Activated CD4-positive, alpha-beta T cell treated with anti-CD3 and anti-CD28 coated beads, Interleukin-10, Interleukin-2, amounts not matched to agents 100 ng/mL and 50 ng/mL, durations not matched to agents 16 hours and 8 hours (primary cell): ENCODE results near the gene C1QA.

Source experiments
- DNase-seq: peaks from one replicate; pipeline ENCODE4 v3.0.0-alpha.2; 2020

Gene C1QA, protein sequence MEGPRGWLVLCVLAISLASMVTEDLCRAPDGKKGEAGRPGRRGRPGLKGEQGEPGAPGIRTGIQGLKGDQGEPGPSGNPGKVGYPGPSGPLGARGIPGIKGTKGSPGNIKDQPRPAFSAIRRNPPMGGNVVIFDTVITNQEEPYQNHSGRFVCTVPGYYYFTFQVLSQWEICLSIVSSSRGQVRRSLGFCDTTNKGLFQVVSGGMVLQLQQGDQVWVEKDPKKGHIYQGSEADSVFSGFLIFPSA

DNA sequence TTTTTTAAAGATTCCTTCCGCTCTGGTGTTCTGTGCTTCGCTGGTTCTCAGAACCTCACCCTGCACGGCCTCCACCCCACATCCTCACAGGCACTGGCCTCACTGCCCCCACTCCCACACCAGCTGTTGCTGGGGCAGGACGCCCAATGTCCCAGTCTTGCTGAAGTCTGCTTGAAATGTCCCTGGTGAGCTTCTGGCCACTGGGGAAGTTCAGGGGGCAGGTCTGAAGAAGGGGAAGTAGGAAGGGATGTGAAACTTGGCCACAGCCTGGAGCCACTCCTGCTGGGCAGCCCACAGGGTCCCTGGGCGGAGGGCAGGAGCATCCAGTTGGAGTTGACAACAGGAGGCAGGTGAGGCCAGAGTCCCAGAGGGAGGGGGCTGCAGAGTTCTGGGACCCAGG, at the start of gene C1QA:
Gene C1QA, plus strand, starts transcription at position 276 of the 400 bp plus-strand sequence. CDS start 989 bp downstream, outside the sequence.
- DNase-seq: no peak

DNA sequence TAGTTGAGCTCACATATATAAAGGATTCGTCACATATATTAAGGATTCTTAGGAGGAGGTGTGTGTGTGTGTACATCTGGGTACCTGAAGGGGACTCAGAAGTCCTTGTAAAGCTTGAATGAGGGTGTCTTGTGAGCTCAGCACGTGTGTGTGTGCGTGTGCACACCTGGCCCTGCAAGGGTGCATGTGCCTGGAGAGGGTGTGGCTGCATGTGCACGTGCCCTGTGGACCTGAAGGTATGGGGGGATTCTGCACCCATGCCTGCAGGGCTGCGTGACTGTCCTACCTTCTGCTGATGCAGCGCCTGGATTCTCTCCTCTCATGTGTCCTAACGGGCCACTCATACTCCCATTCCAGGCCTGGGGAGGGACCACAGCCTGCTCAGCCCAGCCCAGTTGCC, 49.2 kb upstream of the C1QA start:
- DNase-seq: no peak

DNA sequence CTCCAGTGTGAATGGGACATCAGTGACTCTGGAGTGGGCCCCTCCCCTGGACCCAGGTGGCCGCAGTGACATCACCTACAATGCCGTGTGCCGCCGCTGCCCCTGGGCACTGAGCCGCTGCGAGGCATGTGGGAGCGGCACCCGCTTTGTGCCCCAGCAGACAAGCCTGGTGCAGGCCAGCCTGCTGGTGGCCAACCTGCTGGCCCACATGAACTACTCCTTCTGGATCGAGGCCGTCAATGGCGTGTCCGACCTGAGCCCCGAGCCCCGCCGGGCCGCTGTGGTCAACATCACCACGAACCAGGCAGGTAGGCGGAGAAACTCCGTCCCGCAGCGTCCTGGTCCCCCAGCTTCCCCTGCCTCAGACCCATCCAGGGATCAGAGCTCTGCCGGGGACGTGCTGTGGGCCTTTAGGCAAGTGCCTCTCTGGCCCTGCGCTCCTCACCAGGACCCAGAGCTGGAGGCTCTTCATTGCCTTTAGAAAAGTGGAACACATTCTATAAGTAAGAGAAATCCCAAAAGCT, 47.5 kb upstream of the C1QA start:
- DNase-seq: no peak

- no peak for DNase-seq
These were observed 44.9 kb upstream of the C1QA start for GRCh38 chr1:22591576-22591975.

GRCh38 chr1:22592051-22592450, 44.4 kb upstream of the C1QA start:
- DNase-seq: no peak

DNA sequence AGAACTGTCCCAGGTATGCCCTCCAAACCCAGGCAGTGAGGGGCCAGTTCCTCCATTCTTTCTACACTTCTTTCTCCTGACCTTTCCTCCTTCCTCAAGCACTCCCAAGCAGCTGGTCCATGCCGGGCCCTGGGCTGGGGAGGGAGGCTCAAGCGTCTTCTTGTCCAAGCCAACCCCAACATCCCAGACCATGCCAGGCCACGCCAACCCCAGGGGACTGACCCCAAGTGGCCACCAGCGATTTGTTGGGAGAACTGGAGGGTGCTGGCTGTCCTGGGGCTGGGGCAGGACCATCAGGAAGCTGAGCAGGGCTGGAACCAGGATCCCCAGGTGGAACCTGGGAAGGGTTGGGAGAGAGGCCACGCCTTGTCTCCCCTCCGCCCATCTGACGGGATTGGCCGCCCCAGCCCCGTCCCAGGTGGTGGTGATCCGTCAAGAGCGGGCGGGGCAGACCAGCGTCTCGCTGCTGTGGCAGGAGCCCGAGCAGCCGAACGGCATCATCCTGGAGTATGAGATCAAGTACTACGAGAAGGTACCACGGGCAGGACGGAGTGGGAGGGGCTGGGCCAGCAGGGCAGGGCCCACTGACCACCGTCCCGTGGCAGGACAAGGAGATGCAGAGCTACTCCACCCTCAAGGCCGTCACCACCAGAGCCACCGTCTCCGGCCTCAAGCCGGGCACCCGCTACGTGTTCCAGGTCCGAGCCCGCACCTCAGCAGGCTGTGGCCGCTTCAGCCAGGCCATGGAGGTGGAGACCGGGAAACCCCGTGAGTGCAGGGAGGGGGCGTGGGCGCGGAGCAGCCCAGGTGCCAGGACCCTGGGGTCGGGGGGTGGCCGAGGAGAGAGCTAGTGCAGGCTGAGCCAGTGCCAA, 43.3 kb upstream of the C1QA start:
- no peak for DNase-seq

- no peak for DNase-seq
These were observed 42.0 kb upstream of the C1QA start for GRCh38 chr1:22594396-22594795.

DNA sequence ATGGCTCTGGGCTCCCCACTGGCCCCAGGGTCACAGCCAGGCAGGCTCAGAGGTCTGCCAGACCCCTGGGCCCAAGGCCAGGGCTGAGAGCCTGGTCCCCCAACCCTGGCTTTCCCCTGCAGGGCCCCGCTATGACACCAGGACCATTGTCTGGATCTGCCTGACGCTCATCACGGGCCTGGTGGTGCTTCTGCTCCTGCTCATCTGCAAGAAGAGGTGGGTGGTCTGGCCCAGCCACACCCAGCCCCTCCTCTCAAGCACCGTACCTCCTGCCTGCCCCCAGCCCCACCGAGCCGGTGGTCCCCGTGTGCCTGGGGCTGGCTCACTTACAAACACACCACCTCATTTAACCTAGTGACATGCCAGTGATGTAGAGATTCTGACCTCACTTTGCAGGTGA, 41.3 kb upstream of the C1QA start:
- DNase-seq: no peak

DNA sequence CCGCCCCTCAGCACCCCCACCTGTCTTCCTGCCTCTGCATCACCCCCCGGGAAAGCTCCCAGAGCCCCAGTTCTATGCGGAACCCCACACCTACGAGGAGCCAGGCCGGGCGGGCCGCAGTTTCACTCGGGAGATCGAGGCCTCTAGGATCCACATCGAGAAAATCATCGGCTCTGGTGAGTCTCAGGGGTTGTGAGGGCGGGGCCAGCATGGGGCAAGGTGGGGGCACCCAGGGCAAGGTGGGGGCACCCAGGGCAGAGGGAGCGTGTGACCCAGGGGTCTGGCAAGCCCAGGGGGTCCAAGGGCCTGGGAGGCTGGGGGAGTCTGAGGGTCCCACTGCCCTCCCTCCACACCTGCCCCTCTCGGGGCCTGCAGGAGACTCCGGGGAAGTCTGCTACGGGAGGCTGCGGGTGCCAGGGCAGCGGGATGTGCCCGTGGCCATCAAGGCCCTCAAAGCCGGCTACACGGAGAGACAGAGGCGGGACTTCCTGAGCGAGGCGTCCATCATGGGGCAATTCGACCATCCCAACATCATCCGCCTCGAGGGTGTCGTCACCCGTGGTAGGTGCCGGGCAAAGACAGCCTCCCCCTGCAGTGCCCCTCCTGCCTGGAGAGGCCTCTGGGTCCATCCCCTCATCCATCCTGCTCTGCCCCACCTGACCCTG, 39.0 kb upstream of the C1QA start:
- no peak for DNase-seq

- DNase-seq: no peak
These were observed 38.4 kb upstream of the C1QA start for GRCh38 chr1:22597996-22598395.

DNA sequence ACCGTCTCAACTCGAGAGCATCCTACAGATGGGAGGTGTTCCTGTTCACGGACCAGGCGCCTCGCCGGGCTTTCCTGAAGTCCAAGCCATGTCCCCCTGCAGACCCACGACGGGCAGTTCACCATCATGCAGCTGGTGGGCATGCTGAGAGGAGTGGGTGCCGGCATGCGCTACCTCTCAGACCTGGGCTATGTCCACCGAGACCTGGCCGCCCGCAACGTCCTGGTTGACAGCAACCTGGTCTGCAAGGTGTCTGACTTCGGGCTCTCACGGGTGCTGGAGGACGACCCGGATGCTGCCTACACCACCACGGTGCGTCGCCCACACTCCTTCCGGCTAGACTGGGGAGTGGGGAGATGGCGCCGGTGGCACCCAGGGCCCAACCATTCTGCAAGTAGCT, 37.7 kb upstream of the C1QA start:
- no peak for DNase-seq

- no peak for DNase-seq
These were observed 36.2 kb upstream of the C1QA start for GRCh38 chr1:22600071-22600816.

DNA sequence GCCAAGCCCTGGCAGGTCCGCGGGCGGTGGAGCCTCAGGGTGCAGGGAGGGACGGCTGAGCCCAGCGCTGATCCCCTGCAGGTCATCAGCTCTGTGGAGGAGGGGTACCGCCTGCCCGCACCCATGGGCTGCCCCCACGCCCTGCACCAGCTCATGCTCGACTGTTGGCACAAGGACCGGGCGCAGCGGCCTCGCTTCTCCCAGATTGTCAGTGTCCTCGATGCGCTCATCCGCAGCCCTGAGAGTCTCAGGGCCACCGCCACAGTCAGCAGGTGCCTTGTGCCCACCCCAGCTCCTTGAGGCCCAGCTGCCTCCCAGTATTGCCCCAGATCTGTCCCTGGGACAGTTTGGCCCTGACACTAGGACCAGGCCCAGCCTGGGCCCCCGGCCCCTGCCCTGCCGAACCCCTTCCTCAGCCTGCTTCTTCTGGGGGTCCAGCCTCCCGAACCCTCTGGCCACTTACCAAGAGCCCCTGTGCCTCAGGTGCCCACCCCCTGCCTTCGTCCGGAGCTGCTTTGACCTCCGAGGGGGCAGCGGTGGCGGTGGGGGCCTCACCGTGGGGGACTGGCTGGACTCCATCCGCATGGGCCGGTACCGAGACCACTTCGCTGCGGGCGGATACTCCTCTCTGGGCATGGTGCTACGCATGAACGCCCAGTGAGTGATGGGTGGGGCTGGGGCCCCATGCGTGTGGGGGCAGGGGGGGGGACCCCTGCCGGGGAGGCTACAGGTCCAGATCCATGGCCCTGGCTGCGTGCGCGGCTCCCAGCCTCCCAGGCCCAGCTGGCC, 35.4 kb upstream of the C1QA start:
- no peak for DNase-seq

DNA sequence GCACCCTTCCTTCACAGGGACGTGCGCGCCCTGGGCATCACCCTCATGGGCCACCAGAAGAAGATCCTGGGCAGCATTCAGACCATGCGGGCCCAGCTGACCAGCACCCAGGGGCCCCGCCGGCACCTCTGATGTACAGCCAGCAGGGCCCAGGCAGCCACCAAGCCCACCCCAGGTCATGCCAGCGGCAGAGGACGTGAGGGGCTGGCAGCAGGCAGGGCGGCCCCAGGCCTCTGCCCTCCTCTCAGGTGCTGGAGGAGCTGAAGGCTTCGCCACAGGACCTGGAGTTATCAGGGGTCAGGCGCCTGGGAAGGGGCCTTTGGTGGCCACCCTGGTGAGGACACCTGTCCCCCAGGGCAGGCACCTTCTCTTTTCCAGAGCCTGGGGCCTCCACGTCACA, 34.8 kb upstream of the C1QA start:
- no peak for DNase-seq

- DNase-seq: no peak
These were observed 34.2 kb upstream of the C1QA start for GRCh38 chr1:22602060-22602740.

- DNase-seq: no peak
These were observed 30.3 kb upstream of the C1QA start for GRCh38 chr1:22606161-22606560.

DNA sequence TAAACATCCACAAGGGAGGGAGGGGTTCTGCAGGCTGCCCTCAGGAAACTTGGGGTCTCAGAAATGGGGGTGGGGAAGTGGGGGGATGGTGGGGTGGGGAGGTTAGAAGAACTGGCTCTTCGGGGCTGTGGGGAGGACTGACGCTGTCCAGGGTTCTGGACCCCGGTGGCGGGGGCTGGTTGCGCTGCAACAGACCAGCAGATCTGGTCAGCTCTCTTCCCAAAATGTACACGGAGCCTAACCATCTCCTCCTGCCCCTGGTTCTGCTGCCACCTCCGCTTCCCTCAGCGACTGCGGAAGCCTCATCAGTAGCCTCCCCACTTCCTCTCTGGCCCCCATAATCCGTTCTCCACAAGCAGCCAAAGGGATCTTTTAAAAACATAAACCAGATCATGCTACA, 29.3 kb upstream of the C1QA start:
- no peak for DNase-seq

GRCh38 chr1:22608361-22608760, 28.1 kb upstream of the C1QA start:
- no peak for DNase-seq

DNA sequence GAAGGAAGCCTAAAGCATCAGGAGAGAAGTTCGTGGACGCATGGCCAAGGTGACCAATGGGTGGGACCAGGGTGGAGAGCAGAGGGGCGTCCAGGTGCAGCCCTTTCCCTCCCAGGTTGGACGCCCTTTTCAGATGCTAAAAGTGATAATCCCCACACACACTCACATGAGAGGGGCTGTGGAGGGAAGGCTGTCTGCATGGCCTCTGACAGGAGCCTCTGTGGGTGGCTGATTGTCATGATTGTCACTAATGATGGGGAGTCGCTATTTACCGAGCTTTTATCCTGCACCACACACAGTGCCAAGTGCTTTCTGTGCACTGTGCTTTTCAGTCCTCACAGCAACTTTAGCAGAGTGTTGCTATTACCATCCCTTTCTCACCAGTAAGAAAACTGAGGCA, 27.1 kb upstream of the C1QA start:
- DNase-seq: no peak

DNA sequence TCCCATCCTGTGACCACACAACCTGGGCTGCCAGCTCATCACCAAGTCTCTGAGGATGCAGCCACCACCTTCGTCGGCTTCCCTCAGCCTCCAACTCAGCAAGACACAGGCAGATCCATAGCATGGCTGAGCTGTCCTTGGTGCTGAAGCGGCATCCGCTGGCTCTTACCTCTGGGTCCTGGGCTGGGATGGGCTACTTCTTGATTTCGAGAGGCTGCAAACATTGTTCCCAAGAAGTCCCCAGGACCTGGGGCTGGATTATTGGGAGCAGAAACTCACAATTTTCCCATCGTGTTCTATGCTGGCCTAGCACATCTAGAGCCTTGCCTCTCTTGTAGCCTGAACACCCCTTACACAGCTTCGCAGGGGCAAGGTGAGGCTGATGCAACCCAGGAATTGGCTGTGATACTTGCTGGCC, 24.9 kb upstream of the C1QA start:
- DNase-seq: peak; percentile 15
